IPS-15b (cell line): ENCODE measurements around the gene CREG2.

Experiments used
- H3K27me3 ChIP-seq: one replicate; pipeline ENCODE4 v1.6.1; 2013; ENCODE audit warnings: low read length; ENCODE audit not compliant: control insufficient read depth, insufficient read depth
- H3K36me3 ChIP-seq: one replicate; pipeline ENCODE4 v1.6.1; 2013; ENCODE audit warnings: low read length; ENCODE audit not compliant: control insufficient read depth, insufficient read depth
- H3K4me1 ChIP-seq: one replicate; pipeline ENCODE4 v1.6.1; 2013; ENCODE audit warnings: mild to moderate bottlenecking, low read length; ENCODE audit not compliant: control insufficient read depth, insufficient read depth
- H3K4me3 ChIP-seq: one replicate; pipeline ENCODE4 v1.5.1; 2013; ENCODE audit warnings: low read depth, low read length
- H3K9ac ChIP-seq: one replicate; pipeline ENCODE4 v1.6.1; 2013; ENCODE audit warnings: low read depth, mild to moderate bottlenecking, low read length
- H3K9me3 ChIP-seq: one replicate; pipeline ENCODE4 v1.6.1; 2013; ENCODE audit warnings: mild to moderate bottlenecking, low read length; ENCODE audit not compliant: control insufficient read depth, insufficient read depth

The CREG2 gene

GRCh38 chr2:101300164-101300563 lies 87.1 kb downstream of the CREG2 start:
- no peak overlapping the region for H3K9ac ChIP-seq
- no peaks in the 10 kb centered on the region for H3K27me3 ChIP-seq
- no peak overlapping the region for H3K4me3 ChIP-seq
- H3K36me3 ChIP-seq = no peaks in the 10 kb centered on the region
- H3K9me3 ChIP-seq = no peaks in the 10 kb centered on the region
- H3K4me1 ChIP-seq = no peaks in the 10 kb centered on the region

GRCh38 chr2:101299604-101300003 lies 87.7 kb downstream of the CREG2 start:
- Histone ChIP-seq H3K4me3 (no peak overlapping the region), H3K9me3 (no peaks in the 10 kb centered on the region), H3K36me3 (no peaks in the 10 kb centered on the region), H3K4me1 (no peaks in the 10 kb centered on the region), H3K27me3 (no peaks in the 10 kb centered on the region), H3K9ac (no peak overlapping the region)

GRCh38 chr2:101297383-101297782 lies 89.9 kb downstream of the CREG2 start:
- Histone ChIP-seq H3K9ac (no peak overlapping the region), H3K4me1 (no peaks in the 10 kb centered on the region), H3K36me3 (no peaks in the 10 kb centered on the region), H3K9me3 (no peaks in the 10 kb centered on the region), H3K27me3 (no peaks in the 10 kb centered on the region), H3K4me3 (no peak overlapping the region)

- Histone ChIP-seq H3K4me3 (no peak overlapping the region), H3K9ac (no peak overlapping the region), H3K36me3 (no peaks in the 10 kb centered on the region), H3K4me1 (no peaks in the 10 kb centered on the region), H3K9me3 (no peaks in the 10 kb centered on the region), H3K27me3 (no peaks in the 10 kb centered on the region)
Measured at GRCh38 chr2:101296371-101296770, 90.9 kb downstream of the CREG2 start.

GRCh38 chr2:101295895-101296294 lies 91.4 kb downstream of the CREG2 start:
- no peaks in the 10 kb centered on the region for H3K9me3 ChIP-seq
- H3K9ac ChIP-seq = no peak overlapping the region
- H3K36me3 ChIP-seq = no peaks in the 10 kb centered on the region
- no peak overlapping the region for H3K4me3 ChIP-seq
- no peaks in the 10 kb centered on the region for H3K27me3 ChIP-seq
- no peaks in the 10 kb centered on the region for H3K4me1 ChIP-seq
